NT2/D1 (cell line): ENCODE measurements around the gene FZR1.

Source experiments
- DNase-seq: peaks from one replicate; pipeline ENCODE4 v3.0.0-alpha.2; 2011; ENCODE audit warnings: low read depth, low spot score
- H3K27me3 ChIP-seq: 2 replicates; pipeline ENCODE4 v1.6.0; 2011; ENCODE audit warnings: mild to moderate bottlenecking; ENCODE audit not compliant: insufficient read length, insufficient read depth
- H3K36me3 ChIP-seq: 2 replicates; pipeline ENCODE4 v1.6.1; 2011; ENCODE audit warnings: mild to moderate bottlenecking, low read length, mixed read lengths; ENCODE audit not compliant: insufficient read depth, insufficient read length
- H3K4me1 ChIP-seq: 2 replicates; pipeline ENCODE4 v1.5.1; 2011; ENCODE audit not compliant: insufficient read depth, insufficient read length
- H3K4me3 ChIP-seq: 2 replicates; pipeline ENCODE4 v1.5.1; 2011; ENCODE audit warnings: low read depth; ENCODE audit not compliant: insufficient read length
- H3K9ac ChIP-seq: 2 replicates; pipeline ENCODE4 v1.6.0; 2011; ENCODE audit warnings: low read depth; ENCODE audit not compliant: insufficient read length
- H3K9me3 ChIP-seq: 2 replicates; pipeline ENCODE4 v1.5.1; 2011; ENCODE audit warnings: mild to moderate bottlenecking, low read length; ENCODE audit not compliant: insufficient read depth
- SUZ12 ChIP-seq: IDR thresholded peaks from 2 replicates; pipeline ENCODE4 v1.6.1; 2011; ENCODE audit not compliant: insufficient read length, insufficient read depth; ENCODE audit errors: extremely low read depth
- YY1 ChIP-seq: IDR thresholded peaks from 2 replicates; pipeline ENCODE4 v1.6.1; 2011; ENCODE audit not compliant: insufficient read length, insufficient read depth
- ZNF274 ChIP-seq: IDR thresholded peaks from 2 replicates; pipeline ENCODE4 v1.6.1; 2011; ENCODE audit warnings: mild to moderate bottlenecking, low read depth, low read length

FZR1 gene

DNA sequence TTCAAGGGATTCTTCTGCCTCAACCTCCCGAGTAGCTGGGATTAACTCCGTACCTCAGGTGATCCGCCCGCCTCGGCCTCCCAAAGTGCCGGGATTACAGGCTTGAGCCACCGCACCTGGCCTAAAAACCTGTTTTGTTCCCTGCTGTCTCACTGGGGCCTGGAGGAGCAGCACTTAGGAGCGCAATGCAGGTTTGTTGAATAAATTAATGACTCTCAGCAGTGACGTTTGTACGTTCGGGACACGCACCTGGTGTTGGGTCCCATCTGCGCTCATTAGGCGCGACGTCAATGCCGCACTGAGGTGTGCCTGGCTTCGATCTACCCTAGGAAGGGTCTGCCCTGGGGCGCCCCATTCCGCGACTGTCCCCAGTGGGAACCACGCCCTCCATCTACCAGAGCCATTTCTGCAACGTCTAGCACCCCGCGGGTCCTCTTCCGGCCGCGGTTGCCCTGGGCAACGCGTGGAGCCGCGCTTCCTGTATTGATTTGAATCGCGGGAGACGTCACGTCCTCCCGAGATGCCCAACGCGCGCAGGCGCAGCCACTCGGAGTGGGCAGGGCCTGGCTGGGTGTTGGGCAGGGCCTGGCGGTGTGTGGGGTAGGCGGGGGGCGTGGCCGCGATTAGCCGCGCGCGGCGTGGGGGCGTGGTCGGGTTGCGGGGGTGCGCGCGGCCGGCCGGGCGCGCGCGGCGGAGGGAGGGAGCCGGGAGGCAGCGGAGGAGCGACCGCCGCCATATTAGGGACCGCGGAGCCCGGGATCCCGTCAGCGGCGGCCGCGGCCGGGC lies at the start of gene FZR1:
Gene FZR1, plus strand, starts transcription at position 714 of the 786 bp plus-strand sequence. CDS start 16,679 bp downstream, outside the sequence.
- Histone ChIP-seq H3K36me3 (peaks cover 27% of the 10 kb centered on the region), H3K9me3 (no peaks in the 10 kb centered on the region), H3K9ac (peak within 1 kb of the TSS; percentile 95), H3K4me1 (peaks cover 14% of the 10 kb centered on the region), H3K4me3 (peak within 1 kb of the TSS; percentile 64), H3K27me3 (no peaks in the 10 kb centered on the region)
- TF ChIP-seq ZNF274 (no peak), SUZ12 (no peak), YY1 (no peak)
- DNase-seq: peak; percentile 93

DNA sequence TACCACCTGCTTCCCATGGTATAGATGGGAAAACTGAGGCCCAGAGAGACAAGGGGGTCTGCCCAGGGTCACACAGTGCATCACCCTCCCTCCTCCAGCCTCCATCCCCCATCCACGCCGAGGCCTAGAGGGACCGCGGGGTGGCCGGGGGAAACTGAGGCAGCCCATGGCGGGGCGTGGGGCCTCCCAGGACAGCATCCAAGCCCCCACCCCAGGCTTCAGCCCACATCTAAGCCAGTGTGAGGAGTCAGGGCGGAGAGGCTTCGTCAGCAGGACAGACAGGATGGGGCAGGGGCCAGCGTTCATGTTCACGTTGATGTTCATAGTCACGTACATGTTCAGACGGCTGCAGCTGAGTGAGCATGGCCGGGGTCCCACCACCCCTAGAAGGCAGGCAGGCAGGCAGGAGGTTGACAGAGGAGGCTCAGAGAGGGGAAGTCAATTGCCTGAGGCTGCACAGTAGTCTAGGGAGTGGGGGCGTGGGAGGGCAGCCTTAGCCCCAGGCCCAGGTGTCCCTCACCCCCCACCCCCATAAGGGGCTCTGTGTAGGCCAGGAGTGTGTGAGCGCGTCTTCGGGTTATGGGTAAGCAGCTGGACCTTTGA lies 49.1 kb upstream of the FZR1 start:
- no peak overlapping the region for H3K4me3 ChIP-seq
- DNase-seq: no peak
- peak overlapping the region; percentile 57 for H3K9ac ChIP-seq
- H3K27me3 ChIP-seq: no peaks in the 10 kb centered on the region
- H3K36me3 ChIP-seq: peaks cover 34% of the 10 kb centered on the region
- TF ChIP-seq ZNF274 (no peak), SUZ12 (no peak), YY1 (no peak)
- H3K9me3 ChIP-seq: no peaks in the 10 kb centered on the region
- peaks cover 27% of the 10 kb centered on the region for H3K4me1 ChIP-seq

DNA sequence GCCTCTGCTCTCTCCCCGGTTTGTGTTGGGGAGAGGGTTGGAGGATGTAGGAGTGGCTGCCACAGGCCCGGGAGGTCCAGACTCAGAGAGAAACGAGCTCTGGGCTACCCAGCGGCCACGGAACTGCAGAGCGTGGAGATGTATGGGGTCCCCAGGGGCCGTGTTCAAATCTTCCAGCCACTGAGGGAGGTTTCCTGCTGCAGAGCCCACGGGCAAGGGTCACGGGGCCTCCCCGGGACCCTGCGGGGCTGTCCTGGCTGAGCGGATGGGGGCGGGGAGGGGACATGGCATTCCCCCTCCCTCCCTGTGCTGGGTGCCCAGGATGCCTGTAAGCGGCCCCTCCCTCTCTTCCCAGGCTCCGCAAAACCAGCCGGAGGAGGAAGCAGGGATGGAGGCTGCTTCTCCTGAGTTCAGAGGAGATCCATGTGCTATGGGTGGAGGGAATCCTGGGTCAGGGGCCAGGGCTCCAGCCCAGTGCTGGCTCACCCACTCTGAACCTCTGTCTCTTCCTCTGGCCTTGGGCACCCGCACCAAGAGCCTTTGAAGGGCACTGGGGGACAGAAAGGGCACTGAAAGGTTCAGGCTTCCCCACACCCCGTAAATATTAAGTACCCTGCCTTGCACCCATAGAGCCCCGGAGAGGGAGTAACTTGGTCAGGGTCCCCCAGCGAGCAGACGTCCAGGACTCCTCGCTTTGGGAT lies 48.4 kb upstream of the FZR1 start:
- Histone ChIP-seq H3K9ac (peak overlapping the region; percentile 57), H3K36me3 (peaks cover 28% of the 10 kb centered on the region), H3K9me3 (no peaks in the 10 kb centered on the region), H3K4me3 (peak overlapping the region; percentile 27), H3K27me3 (peaks cover 3% of the 10 kb centered on the region), H3K4me1 (peaks cover 25% of the 10 kb centered on the region)
- TF ChIP-seq SUZ12: no peak
- no peak for TF ChIP-seq ZNF274
- no peak for TF ChIP-seq YY1
- DNase-seq: no peak

DNA sequence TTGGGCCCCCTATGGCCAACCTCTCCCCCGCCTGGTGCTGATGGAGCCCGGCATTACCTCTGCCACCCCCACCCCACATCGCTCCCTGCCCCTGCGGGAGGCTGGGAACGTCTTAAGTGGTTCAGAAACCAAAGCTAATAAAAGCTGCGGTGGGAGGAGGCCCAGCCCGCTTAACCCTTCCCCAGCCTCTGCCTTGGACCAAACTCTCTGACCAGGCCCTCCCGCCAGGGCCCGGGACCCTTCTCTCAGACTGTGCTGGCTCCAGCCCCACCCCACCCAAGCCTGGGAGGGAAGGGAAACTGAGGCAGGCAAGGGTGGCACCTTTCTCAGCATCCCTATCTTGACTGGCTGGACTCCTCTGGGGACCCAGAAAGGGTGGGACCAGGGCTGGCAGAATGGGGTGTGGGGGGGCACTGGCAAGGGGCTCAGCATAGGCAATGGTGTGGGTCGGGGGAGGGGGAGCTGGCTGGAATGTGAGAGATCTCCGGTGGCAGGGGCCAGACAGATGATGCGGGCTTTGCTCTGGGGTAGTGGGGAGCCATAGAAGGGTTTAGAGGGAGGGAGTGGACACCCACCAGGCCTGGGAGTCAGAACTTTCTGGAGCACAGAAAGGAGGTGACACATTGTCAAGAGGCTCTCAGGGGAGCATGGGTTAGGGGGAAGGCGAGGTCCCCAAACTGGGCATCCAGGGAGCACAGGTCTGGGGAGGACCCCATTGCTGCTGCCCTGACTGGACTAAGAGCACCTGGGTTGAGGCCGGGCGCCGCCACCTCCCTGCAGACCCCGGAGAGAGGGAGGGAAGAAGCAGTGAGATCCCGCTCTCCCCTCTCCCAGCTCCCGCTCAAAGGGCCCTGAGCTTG lies 47.7 kb upstream of the FZR1 start:
- Histone ChIP-seq H3K9me3 (no peaks in the 10 kb centered on the region), H3K4me1 (peaks cover 23% of the 10 kb centered on the region), H3K4me3 (peak overlapping the region; percentile 27), H3K27me3 (peaks cover 3% of the 10 kb centered on the region), H3K36me3 (peaks cover 26% of the 10 kb centered on the region), H3K9ac (peak overlapping the region; percentile 57)
- TF ChIP-seq YY1 (no peak), SUZ12 (no peak), ZNF274 (no peak)
- DNase-seq: no peak

DNA sequence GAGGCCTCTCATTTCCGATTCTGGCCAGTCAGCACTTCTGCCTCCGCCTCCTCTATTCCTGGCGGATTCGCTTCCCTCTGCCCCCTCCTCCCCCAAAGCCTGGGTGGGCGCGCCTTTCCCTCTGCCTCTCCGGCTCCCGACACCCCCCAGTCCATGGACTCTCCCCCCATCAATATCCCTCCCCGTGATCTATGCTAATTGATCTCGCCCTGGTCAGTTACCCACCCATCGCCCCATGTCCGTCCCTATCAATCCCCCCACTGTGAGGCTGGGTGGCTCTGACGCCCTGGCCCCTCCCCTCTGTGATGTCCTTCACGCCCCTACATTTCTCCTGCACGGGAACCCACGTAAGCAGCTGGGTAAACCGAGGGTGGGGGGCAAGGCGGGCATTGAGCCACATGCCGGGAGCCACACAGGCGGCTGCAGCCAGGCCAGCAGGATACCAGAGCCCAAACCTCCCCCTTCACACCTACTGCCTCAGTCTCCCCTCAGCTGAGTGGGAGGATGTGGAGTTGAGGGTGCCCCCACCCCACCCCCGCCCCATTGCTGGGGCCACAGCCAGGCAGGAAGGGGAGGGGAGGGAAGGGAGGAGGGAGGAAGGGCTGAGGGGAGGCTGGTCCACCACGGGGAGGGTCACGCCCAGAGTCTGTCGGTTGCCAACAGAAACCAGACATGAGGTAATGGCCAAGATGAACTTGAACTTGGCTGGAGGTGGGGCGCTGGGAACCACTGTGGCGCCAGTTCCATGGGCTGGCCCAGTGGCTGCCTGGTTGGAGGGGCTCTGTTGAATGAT lies 46.8 kb upstream of the FZR1 start:
- H3K27me3 ChIP-seq: peaks cover 3% of the 10 kb centered on the region
- TF ChIP-seq SUZ12 (no peak), ZNF274 (no peak), YY1 (no peak)
- H3K4me3 ChIP-seq: peak overlapping the region; percentile 25
- peak; percentile 79 for DNase-seq
- no peaks in the 10 kb centered on the region for H3K9me3 ChIP-seq
- H3K4me1 ChIP-seq: peaks cover 18% of the 10 kb centered on the region
- peaks cover 19% of the 10 kb centered on the region for H3K36me3 ChIP-seq
- peak overlapping the region; percentile 54 for H3K9ac ChIP-seq

DNA sequence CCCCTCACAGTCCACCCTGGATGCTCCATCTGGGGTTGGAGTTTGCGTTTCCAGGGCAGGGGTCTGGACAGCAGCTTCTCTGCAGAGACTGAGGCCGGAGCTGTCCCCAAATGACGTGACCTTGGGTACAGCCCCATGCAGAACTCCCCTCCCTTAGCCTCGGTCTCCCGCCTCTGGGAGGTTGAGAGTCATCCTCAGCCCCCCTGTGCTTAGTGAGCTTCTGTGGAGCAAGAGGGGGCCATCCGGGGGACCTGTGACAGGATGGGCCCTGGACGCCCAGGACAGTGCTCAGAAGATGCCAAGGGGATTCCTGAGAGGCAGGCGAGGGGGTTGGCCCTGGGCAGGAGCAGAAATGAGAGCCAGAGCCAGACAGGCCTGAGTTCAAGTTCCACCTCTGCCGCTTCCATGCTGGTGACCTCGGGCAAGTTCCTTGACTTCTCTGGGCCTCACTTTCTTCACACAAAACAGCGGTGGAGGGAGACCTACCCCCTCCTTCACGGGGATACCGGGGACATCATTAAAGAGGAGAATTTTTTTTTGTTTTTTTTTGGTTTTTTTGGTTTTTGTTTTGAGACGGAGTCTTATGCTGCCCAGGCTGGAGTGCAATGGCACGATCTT lies 46.0 kb upstream of the FZR1 start:
- TF ChIP-seq ZNF274 (no peak), YY1 (no peak), SUZ12 (no peak)
- no peak overlapping the region for H3K4me3 ChIP-seq

More for the DNA sequence above, 46.0 kb upstream of the FZR1 start:
- H3K9me3 ChIP-seq: no peaks in the 10 kb centered on the region
- peaks cover 11% of the 10 kb centered on the region for H3K36me3 ChIP-seq
- H3K27me3 ChIP-seq: peaks cover 3% of the 10 kb centered on the region
- H3K4me1 ChIP-seq: peaks cover 18% of the 10 kb centered on the region
- no peak for DNase-seq
- H3K9ac ChIP-seq: peak overlapping the region; percentile 1
